Mesendoderm (in vitro differentiated cells): Measurements from ENCODE around the gene NCSTN.
A peak's percentile ranks its signal among the peaks of the same experiment; 100 is the strongest.

ENCODE experiments used
- DNase-seq: peaks from one replicate; pipeline ENCODE4 v3.0.0; 2013
- H2AK5ac ChIP-seq: 2 replicates; pipeline ENCODE4 v1.6.1; 2013; ENCODE audit warnings: low read length, inconsistent platforms
- H2BK120ac ChIP-seq: 2 replicates; pipeline ENCODE4 v1.6.1; 2013; ENCODE audit warnings: low read depth, mild to moderate bottlenecking, low read length, moderate library complexity, mixed read lengths
- H2BK15ac ChIP-seq: replicated peaks from 2 replicates; pipeline ENCODE4 v1.6.1; 2013; ENCODE audit warnings: low read depth, mild to moderate bottlenecking, moderate library complexity
- H2BK5ac ChIP-seq: 2 replicates; pipeline ENCODE4 v1.6.1; 2013; ENCODE audit warnings: low read length, inconsistent platforms
- H3K18ac ChIP-seq: 2 replicates; pipeline ENCODE4 v1.6.1; 2013; ENCODE audit warnings: mild to moderate bottlenecking, low read length, mixed read lengths
- H3K23ac ChIP-seq: one replicate; pipeline ENCODE4 v1.6.1; 2013; ENCODE audit warnings: low read length
- H3K27ac ChIP-seq: 2 replicates; pipeline ENCODE4 v1.5.1; 2013; ENCODE audit warnings: low read depth, mild to moderate bottlenecking, inconsistent platforms, low read length, moderate library complexity
- H3K27me3 ChIP-seq: 2 replicates; pipeline ENCODE4 v1.6.1; 2013; ENCODE audit warnings: low read length, control low read depth, mild to moderate bottlenecking, inconsistent platforms; ENCODE audit not compliant: insufficient read depth, poor library complexity
- H3K36me3 ChIP-seq: 2 replicates; pipeline ENCODE4 v1.6.1; 2013; ENCODE audit warnings: low read length, inconsistent platforms; ENCODE audit not compliant: control insufficient read depth, insufficient read depth
- H3K4ac ChIP-seq: one replicate; pipeline ENCODE4 v1.6.1; 2013; ENCODE audit warnings: low read depth, mild to moderate bottlenecking, low read length, moderate library complexity
- H3K4me1 ChIP-seq: 2 replicates; pipeline ENCODE4 v1.6.1; 2013; ENCODE audit warnings: low read depth, low read length, inconsistent platforms; ENCODE audit not compliant: control insufficient read depth
- H3K4me2 ChIP-seq: 2 replicates; pipeline ENCODE4 v1.6.1; 2013; ENCODE audit warnings: low read length
- H3K4me3 ChIP-seq: 2 replicates; pipeline ENCODE4 v1.5.1; 2013; ENCODE audit warnings: mild to moderate bottlenecking, low read length
- H3K56ac ChIP-seq: one replicate; pipeline ENCODE4 v1.6.1; 2013; ENCODE audit warnings: low read length
- H3K79me1 ChIP-seq: 2 replicates; pipeline ENCODE4 v1.6.1; 2013; ENCODE audit warnings: low read length, inconsistent platforms
- H3K79me2 ChIP-seq: 2 replicates; pipeline ENCODE4 v1.6.1; 2013; ENCODE audit warnings: mild to moderate bottlenecking, low read length; ENCODE audit not compliant: control insufficient read depth, insufficient read depth
- H3K9ac ChIP-seq: 2 replicates; pipeline ENCODE4 v1.6.1; 2013; ENCODE audit warnings: low read length, inconsistent platforms
- H4K5ac ChIP-seq: one replicate; pipeline ENCODE4 v1.6.1; 2013; ENCODE audit warnings: low read length
- H4K8ac ChIP-seq: one replicate; pipeline ENCODE4 v1.6.1; 2013; ENCODE audit warnings: low read depth, mild to moderate bottlenecking, control low read depth, low read length, moderate library complexity
- WGBS: extraction: QIAGEN DNeasy Blood & Tissue Kit; methylation state at CpG from one replicate; pipeline ENCODE4 v1.1.7; 2013; ENCODE audit warnings: low lambda C conversion rate, missing lambda C conversion rate; ENCODE audit not compliant: insufficient coverage; ENCODE audit errors: extremely low coverage; 5-methylcytosine and 5-hydroxymethylcytosine counted together

The NCSTN gene

GRCh38 chr1:160309185-160309557 lies 34.0 kb upstream of the NCSTN start:
- H3K9ac ChIP-seq = no peak overlapping the region
- H3K36me3 ChIP-seq = peaks cover 15% of the 10 kb centered on the region
- no peak overlapping the region for H3K27ac ChIP-seq
- no peak overlapping the region for H4K5ac ChIP-seq
- no peak overlapping the region for H3K4me3 ChIP-seq
- H3K23ac ChIP-seq = no peak overlapping the region
- H3K4me2 ChIP-seq = no peak overlapping the region
- H2BK120ac ChIP-seq = no peak overlapping the region
- H3K27me3 ChIP-seq = no peaks in the 10 kb centered on the region
- H3K18ac ChIP-seq = no peak overlapping the region
- no peak overlapping the region for H2AK5ac ChIP-seq
- no peak overlapping the region for H3K56ac ChIP-seq
- no peaks in the 10 kb centered on the region for H3K79me2 ChIP-seq
- no peak overlapping the region for H2BK15ac ChIP-seq
- H4K8ac ChIP-seq = no peak overlapping the region
- no peak for DNase-seq
- H2BK5ac ChIP-seq = no peak overlapping the region
- H3K4me1 ChIP-seq = no peaks in the 10 kb centered on the region
- H3K4ac ChIP-seq = no peak overlapping the region
- H3K79me1 ChIP-seq = no peaks in the 10 kb centered on the region

GRCh38 chr1:160309571-160309970 lies 33.6 kb upstream of the NCSTN start:
- no peak overlapping the region for H4K8ac ChIP-seq
- H2BK120ac ChIP-seq = no peak overlapping the region
- no peaks in the 10 kb centered on the region for H3K79me2 ChIP-seq
- H2BK5ac ChIP-seq = no peak overlapping the region
- no peak overlapping the region for H3K27ac ChIP-seq
- DNase-seq = no peak
- no CpG with 5 or more reads among the region's 1 CpG for WGBS
- H3K4me1 ChIP-seq = no peaks in the 10 kb centered on the region
- no peak overlapping the region for H2AK5ac ChIP-seq
- no peak overlapping the region for H2BK15ac ChIP-seq
- no peak overlapping the region for H4K5ac ChIP-seq
- H3K36me3 ChIP-seq = peaks cover 15% of the 10 kb centered on the region
- H3K4me3 ChIP-seq = no peak overlapping the region
- no peak overlapping the region for H3K4me2 ChIP-seq
- H3K27me3 ChIP-seq = no peaks in the 10 kb centered on the region
- H3K4ac ChIP-seq = no peak overlapping the region
- no peaks in the 10 kb centered on the region for H3K79me1 ChIP-seq
- H3K9ac ChIP-seq = no peak overlapping the region
- H3K56ac ChIP-seq = no peak overlapping the region
- H3K23ac ChIP-seq = no peak overlapping the region
- H3K18ac ChIP-seq = no peak overlapping the region

- Histone ChIP-seq H3K4me3 (no peak overlapping the region), H3K27me3 (no peaks in the 10 kb centered on the region), H2AK5ac (no peak overlapping the region), H3K27ac (peak overlapping the region; percentile 29), H3K4me2 (no peak overlapping the region), H3K4me1 (no peaks in the 10 kb centered on the region), H2BK5ac (no peak overlapping the region), H4K5ac (no peak overlapping the region), H4K8ac (no peak overlapping the region), H2BK15ac (no peak overlapping the region), H3K4ac (no peak overlapping the region), H3K56ac (no peak overlapping the region), H2BK120ac (no peak overlapping the region), H3K9ac (no peak overlapping the region), H3K79me1 (peaks cover 4% of the 10 kb centered on the region), H3K79me2 (no peaks in the 10 kb centered on the region), H3K36me3 (peaks cover 8% of the 10 kb centered on the region), H3K18ac (no peak overlapping the region), H3K23ac (no peak overlapping the region)
- DNase-seq = no peak
- no CpG with 5 or more reads among the region's 2 CpGs for WGBS
These were observed 27.8 kb upstream of the NCSTN start for GRCh38 chr1:160315359-160315758.

- DNase-seq = no peak
- Histone ChIP-seq H2BK5ac (no peak overlapping the region), H4K8ac (no peak overlapping the region), H4K5ac (no peak overlapping the region), H3K4ac (no peak overlapping the region), H3K27me3 (no peaks in the 10 kb centered on the region), H3K79me2 (no peaks in the 10 kb centered on the region), H3K27ac (no peak overlapping the region), H3K18ac (no peak overlapping the region), H3K4me1 (no peaks in the 10 kb centered on the region), H2BK15ac (no peak overlapping the region), H2AK5ac (no peak overlapping the region), H3K56ac (no peak overlapping the region), H2BK120ac (no peak overlapping the region), H3K9ac (no peak overlapping the region), H3K23ac (no peak overlapping the region), H3K4me2 (no peak overlapping the region), H3K79me1 (no peaks in the 10 kb centered on the region), H3K36me3 (peaks cover 2% of the 10 kb centered on the region), H3K4me3 (no peak overlapping the region)
- WGBS = no CpG with 5 or more reads among the region's 6 CpGs
These were observed 20.4 kb upstream of the NCSTN start for GRCh38 chr1:160322831-160323230.

GRCh38 chr1:160325252-160325651 lies 17.9 kb upstream of the NCSTN start:
- no peak overlapping the region for H3K23ac ChIP-seq
- H2BK5ac ChIP-seq = no peak overlapping the region
- H3K4me1 ChIP-seq = no peaks in the 10 kb centered on the region
- no peak overlapping the region for H3K18ac ChIP-seq
- peaks cover 3% of the 10 kb centered on the region for H3K36me3 ChIP-seq
- H3K79me1 ChIP-seq = no peaks in the 10 kb centered on the region
- H3K4me2 ChIP-seq = no peak overlapping the region
- no peak overlapping the region for H4K5ac ChIP-seq
- no peak overlapping the region for H3K27ac ChIP-seq
- H3K9ac ChIP-seq = no peak overlapping the region
- no peaks in the 10 kb centered on the region for H3K79me2 ChIP-seq
- no peak overlapping the region for H2BK120ac ChIP-seq
- H4K8ac ChIP-seq = no peak overlapping the region
- no peak overlapping the region for H3K56ac ChIP-seq
- H2AK5ac ChIP-seq = no peak overlapping the region
- no peaks in the 10 kb centered on the region for H3K27me3 ChIP-seq
- no peak overlapping the region for H2BK15ac ChIP-seq
- H3K4me3 ChIP-seq = no peak overlapping the region
- WGBS = no CpG with 5 or more reads among the region's 4 CpGs
- no peak overlapping the region for H3K4ac ChIP-seq
- DNase-seq = no peak

- Histone ChIP-seq H2AK5ac (no peak overlapping the region), H2BK120ac (no peak overlapping the region), H3K9ac (no peak overlapping the region), H4K5ac (no peak overlapping the region), H3K56ac (no peak overlapping the region), H4K8ac (no peak overlapping the region), H2BK5ac (no peak overlapping the region), H3K23ac (no peak overlapping the region), H3K4me2 (no peak overlapping the region), H3K36me3 (peaks cover 3% of the 10 kb centered on the region), H3K18ac (no peak overlapping the region), H3K4me1 (no peaks in the 10 kb centered on the region), H3K79me2 (no peaks in the 10 kb centered on the region), H3K4ac (no peak overlapping the region), H3K27me3 (no peaks in the 10 kb centered on the region), H3K27ac (no peak overlapping the region), H2BK15ac (no peak overlapping the region), H3K79me1 (no peaks in the 10 kb centered on the region), H3K4me3 (no peak overlapping the region)
- no peak for DNase-seq
- WGBS = no CpG with 5 or more reads among the region's 5 CpGs
These were observed 16.8 kb upstream of the NCSTN start for GRCh38 chr1:160326418-160326817.
